A172 (cell line): Measurements from ENCODE around the gene EGFR. TPM values are rescaled to one million over a fixed set of nuclear protein-coding genes. Genes with fewer than 3 reads are reported as not detected.
"Not testable (repeated sequence)": the region's sequence is repeated elsewhere in the genome, so short reads cannot be mapped to it uniquely, and the experiment has no call there.

Source experiments
- DNase-seq: peaks from one replicate; pipeline ENCODE4 v3.0.0-alpha.2; 2015; ENCODE audit warnings: low spot score
- total RNA-seq: library from RNA; depleted of rRNA; stranded (reverse); fragments of >200 nt; shearing (Covaris generic); gene quantifications from 2 replicates; pipeline ENCODE4 v1.2.3, GENCODE V29; 2014

Gene EGFR
- total RNA-seq, 1 experiment from 2014 or later, result 75.4 TPM

- not testable (repeated sequence) for DNase-seq
These were observed 16.6 kb downstream of the EGFR start for GRCh38 chr7:55035410-55035809.

- DNase-seq, result no peak
These were observed 18.3 kb downstream of the EGFR start for GRCh38 chr7:55036950-55037736.

- DNase-seq, result no peak
These were observed 25.0 kb downstream of the EGFR start for GRCh38 chr7:55043691-55044370.

GRCh38 chr7:55044371-55044717 is 25.5 kb downstream of the EGFR start:
- no peak for DNase-seq

- DNase-seq, result no peak
These were observed 26.0 kb downstream of the EGFR start for GRCh38 chr7:55044791-55045190.

GRCh38 chr7:55046582-55047342 is 27.9 kb downstream of the EGFR start:
- DNase-seq, result no peak

- no peak for DNase-seq
These were observed 29.5 kb downstream of the EGFR start for GRCh38 chr7:55048221-55048859.

- DNase-seq, result no peak
These were observed 31.5 kb downstream of the EGFR start for GRCh38 chr7:55050281-55050680.

GRCh38 chr7:55052081-55052480 is 33.3 kb downstream of the EGFR start:
- peak; percentile 61 for DNase-seq

GRCh38 chr7:55052741-55053427 is 34.1 kb downstream of the EGFR start:
- DNase-seq, result no peak

GRCh38 chr7:55053651-55054571 is 35.1 kb downstream of the EGFR start:
- no peak for DNase-seq

GRCh38 chr7:55054758-55055157 is 35.9 kb downstream of the EGFR start:
- DNase-seq, result no peak

- no peak for DNase-seq
These were observed 36.7 kb downstream of the EGFR start for GRCh38 chr7:55055479-55055878.

GRCh38 chr7:55056068-55056467 is 37.3 kb downstream of the EGFR start:
- no peak for DNase-seq

GRCh38 chr7:55056577-55057480 is 38.0 kb downstream of the EGFR start:
- no peak for DNase-seq

- no peak for DNase-seq
These were observed 39.5 kb downstream of the EGFR start for GRCh38 chr7:55058314-55058713.

- no peak for DNase-seq
These were observed 40.2 kb downstream of the EGFR start for GRCh38 chr7:55059021-55059420.

GRCh38 chr7:55060085-55060484 is 41.3 kb downstream of the EGFR start:
- no peak for DNase-seq

GRCh38 chr7:55060636-55061022 is 41.8 kb downstream of the EGFR start:
- DNase-seq, result no peak
